Measurements from ENCODE around the gene CPNE6.
"Not testable (repeated sequence)": the region's sequence is repeated elsewhere in the genome, so short reads cannot be mapped to it uniquely, and the experiment has no call there.

CPNE6 gene

GRCh38 chr14:24088095-24088494 is 16.7 kb downstream of the CPNE6 start:
- DNase-seq, result no peak

GRCh38 chr14:24089890-24090289 is 18.5 kb downstream of the CPNE6 start:
- DNase-seq, result no peak

GRCh38 chr14:24092110-24092504 is 20.7 kb downstream of the CPNE6 start:
- no peak for DNase-seq

GRCh38 chr14:24092505-24093206 is 21.3 kb downstream of the CPNE6 start:
- no peak for DNase-seq

GRCh38 chr14:24093207-24093900 is 22.0 kb downstream of the CPNE6 start:
- no peak for DNase-seq

GRCh38 chr14:24093901-24094840 is 22.8 kb downstream of the CPNE6 start, which contains the start of gene PCK2:
Gene PCK2 (plus strand): TSS chr14:24094311. CDS start chr14:24094406, 95 bp downstream.
- DNase-seq, result peak; percentile 92

GRCh38 chr14:24094841-24095270 is 23.5 kb downstream of the CPNE6 start:
- no peak for DNase-seq

- DNase-seq, result peak; percentile 45
These were observed 24.1 kb downstream of the CPNE6 start for GRCh38 chr14:24095271-24096068.

GRCh38 chr14:24096545-24097181 is 25.3 kb downstream of the CPNE6 start:
- DNase-seq, result no peak

- no peak for DNase-seq
These were observed 27.0 kb downstream of the CPNE6 start for GRCh38 chr14:24098229-24098926.

GRCh38 chr14:24098927-24099813 is 27.8 kb downstream of the CPNE6 start:
- no peak for DNase-seq

- DNase-seq, result no peak
These were observed 29.0 kb downstream of the CPNE6 start for GRCh38 chr14:24100197-24100981.

GRCh38 chr14:24100982-24101494 is 29.7 kb downstream of the CPNE6 start:
- DNase-seq, result no peak

- DNase-seq, result no peak
These were observed 31.1 kb downstream of the CPNE6 start for GRCh38 chr14:24102357-24103048.

GRCh38 chr14:24103451-24103850 is 32.1 kb downstream of the CPNE6 start:
- DNase-seq, result no peak

- DNase-seq, result not testable (repeated sequence)
These were observed 34.4 kb downstream of the CPNE6 start for GRCh38 chr14:24105609-24106239.

- DNase-seq, result no peak
These were observed 35.4 kb downstream of the CPNE6 start for GRCh38 chr14:24106672-24107271.
